ENCODE results near the gene CYB5A. TPM values are rescaled to one million over a fixed set of nuclear protein-coding genes. Genes with fewer than 3 reads are reported as not detected.
A peak's percentile ranks its signal among the peaks of the same experiment; 100 is the strongest.

Gene CYB5A
- total RNA-seq, 2 experiments from 2014 or later = 48.5 to 51.5 TPM

- DNase-seq = no peak
- Mint-ChIP-seq H3K36me3 (peaks cover 5% of the 10 kb centered on the region), H3K9me3 (no peaks in the 10 kb centered on the region), H3K27ac (no peak overlapping the region), H3K4me1 (peaks cover 6% of the 10 kb centered on the region), H3K27me3 (no peaks in the 10 kb centered on the region), H3K4me3 (no peak overlapping the region)
Observed at GRCh38 chr18:74275736-74276135, 16.0 kb downstream of the CYB5A start.

- DNase-seq = no peak
- Mint-ChIP-seq H3K4me3 (no peak overlapping the region), H3K27ac (no peak overlapping the region)
Observed at GRCh38 chr18:74274700-74275099, 17.1 kb downstream of the CYB5A start.

GRCh38 chr18:74273394-74273793, 18.4 kb downstream of the CYB5A start:
- Mint-ChIP-seq H3K9me3 (no peaks in the 10 kb centered on the region), H3K27me3 (no peaks in the 10 kb centered on the region), H3K4me3 (no peak overlapping the region), H3K4me1 (peaks cover 6% of the 10 kb centered on the region), H3K36me3 (peaks cover 2% of the 10 kb centered on the region), H3K27ac (no peak overlapping the region)
- DNase-seq = no peak

More at GRCh38 chr18:74274700-74275099, 17.1 kb downstream of the CYB5A start:
- Mint-ChIP-seq H3K27me3 (no peaks in the 10 kb centered on the region), H3K4me1 (peaks cover 6% of the 10 kb centered on the region), H3K9me3 (no peaks in the 10 kb centered on the region), H3K36me3 (peaks cover 2% of the 10 kb centered on the region)

- Mint-ChIP-seq H3K9me3 (no peaks in the 10 kb centered on the region), H3K36me3 (peaks cover 2% of the 10 kb centered on the region), H3K27ac (no peak overlapping the region), H3K27me3 (no peaks in the 10 kb centered on the region), H3K4me3 (no peak overlapping the region), H3K4me1 (peaks cover 6% of the 10 kb centered on the region)
- no peak for DNase-seq
Observed at GRCh38 chr18:74271635-74272034, 20.1 kb downstream of the CYB5A start.

GRCh38 chr18:74268933-74269620, 22.7 kb downstream of the CYB5A start:
- Mint-ChIP-seq H3K9me3 (no peaks in the 10 kb centered on the region), H3K36me3 (no peaks in the 10 kb centered on the region), H3K27me3 (no peaks in the 10 kb centered on the region), H3K4me1 (peaks cover 7% of the 10 kb centered on the region), H3K4me3 (no peak overlapping the region), H3K27ac (no peak overlapping the region)
- no peak for DNase-seq

- Mint-ChIP-seq H3K36me3 (no peaks in the 10 kb centered on the region), H3K27ac (no peak overlapping the region), H3K4me1 (peaks cover 7% of the 10 kb centered on the region), H3K4me3 (no peak overlapping the region), H3K9me3 (no peaks in the 10 kb centered on the region), H3K27me3 (no peaks in the 10 kb centered on the region)
- DNase-seq = no peak
Observed at GRCh38 chr18:74268175-74268574, 23.6 kb downstream of the CYB5A start.

- no peak for DNase-seq
- Mint-ChIP-seq H3K4me1 (peaks cover 5% of the 10 kb centered on the region), H3K36me3 (peaks cover 3% of the 10 kb centered on the region), H3K4me3 (no peak overlapping the region), H3K27me3 (no peaks in the 10 kb centered on the region), H3K27ac (no peak overlapping the region), H3K9me3 (no peaks in the 10 kb centered on the region)
Observed at GRCh38 chr18:74266161-74266560, 25.6 kb downstream of the CYB5A start.

- Mint-ChIP-seq H3K4me3 (no peak overlapping the region), H3K36me3 (peaks cover 3% of the 10 kb centered on the region)
- DNase-seq = no peak
Observed at GRCh38 chr18:74265546-74266098, 26.1 kb downstream of the CYB5A start.

GRCh38 chr18:74264303-74265020, 27.3 kb downstream of the CYB5A start:
- no peak overlapping the region for H3K27ac Mint-ChIP-seq
- no peaks in the 10 kb centered on the region for H3K27me3 Mint-ChIP-seq
- H3K9me3 Mint-ChIP-seq = no peaks in the 10 kb centered on the region
- no peak overlapping the region for H3K4me3 Mint-ChIP-seq
- H3K36me3 Mint-ChIP-seq = peaks cover 3% of the 10 kb centered on the region
- no peak for DNase-seq
- peaks cover 5% of the 10 kb centered on the region for H3K4me1 Mint-ChIP-seq

More at GRCh38 chr18:74265546-74266098, 26.1 kb downstream of the CYB5A start:
- Mint-ChIP-seq H3K27ac (no peak overlapping the region), H3K4me1 (peaks cover 5% of the 10 kb centered on the region), H3K27me3 (no peaks in the 10 kb centered on the region), H3K9me3 (no peaks in the 10 kb centered on the region)

- no peaks in the 10 kb centered on the region for H3K27me3 Mint-ChIP-seq
- H3K4me3 Mint-ChIP-seq = no peak overlapping the region
- DNase-seq = no peak
- H3K27ac Mint-ChIP-seq = no peak overlapping the region
- peaks cover 2% of the 10 kb centered on the region for H3K4me1 Mint-ChIP-seq
- no peaks in the 10 kb centered on the region for H3K9me3 Mint-ChIP-seq
- H3K36me3 Mint-ChIP-seq = peaks cover 3% of the 10 kb centered on the region
Observed at GRCh38 chr18:74261053-74261713, 30.6 kb downstream of the CYB5A start.

GRCh38 chr18:74259347-74259746, 32.4 kb downstream of the CYB5A start:
- Mint-ChIP-seq H3K36me3 (peaks cover 3% of the 10 kb centered on the region), H3K4me1 (peaks cover 3% of the 10 kb centered on the region), H3K27ac (no peak overlapping the region), H3K27me3 (no peaks in the 10 kb centered on the region), H3K9me3 (no peaks in the 10 kb centered on the region), H3K4me3 (no peak overlapping the region)
- no peak for DNase-seq

GRCh38 chr18:74257083-74257482, 34.7 kb downstream of the CYB5A start:
- Mint-ChIP-seq H3K4me1 (peaks cover 7% of the 10 kb centered on the region), H3K4me3 (no peak overlapping the region)

GRCh38 chr18:74256190-74256589, 35.6 kb downstream of the CYB5A start:
- no peaks in the 10 kb centered on the region for H3K9me3 Mint-ChIP-seq
- H3K4me3 Mint-ChIP-seq = no peak overlapping the region
- H3K27ac Mint-ChIP-seq = no peak overlapping the region
- no peak for DNase-seq
- peaks cover 12% of the 10 kb centered on the region for H3K4me1 Mint-ChIP-seq
- H3K36me3 Mint-ChIP-seq = peaks cover 2% of the 10 kb centered on the region
- no peaks in the 10 kb centered on the region for H3K27me3 Mint-ChIP-seq

More at GRCh38 chr18:74257083-74257482, 34.7 kb downstream of the CYB5A start:
- Mint-ChIP-seq H3K27me3 (no peaks in the 10 kb centered on the region), H3K9me3 (no peaks in the 10 kb centered on the region), H3K27ac (no peak overlapping the region), H3K36me3 (peaks cover 4% of the 10 kb centered on the region)
- no peak for DNase-seq

GRCh38 chr18:74255131-74255616, 36.6 kb downstream of the CYB5A start:
- Mint-ChIP-seq H3K4me3 (no peak overlapping the region), H3K9me3 (no peaks in the 10 kb centered on the region)

GRCh38 chr18:74252039-74252395, 39.7 kb downstream of the CYB5A start:
- H3K27ac Mint-ChIP-seq = peak overlapping the region; percentile 66
- peak; percentile 4 for DNase-seq
- H3K36me3 Mint-ChIP-seq = peaks cover 2% of the 10 kb centered on the region
- no peak overlapping the region for H3K4me3 Mint-ChIP-seq
- no peaks in the 10 kb centered on the region for H3K9me3 Mint-ChIP-seq
- peaks cover 25% of the 10 kb centered on the region for H3K4me1 Mint-ChIP-seq
- no peaks in the 10 kb centered on the region for H3K27me3 Mint-ChIP-seq

More at GRCh38 chr18:74255131-74255616, 36.6 kb downstream of the CYB5A start:
- Mint-ChIP-seq H3K36me3 (peaks cover 2% of the 10 kb centered on the region), H3K4me1 (peaks cover 13% of the 10 kb centered on the region), H3K27ac (no peak overlapping the region), H3K27me3 (no peaks in the 10 kb centered on the region)
- no peak for DNase-seq

All from activated naive CD8-positive, alpha-beta T cell treated with anti-CD3 and anti-CD28 coated beads for 36 hours (primary cell).